ENCODE data around the gene CHCHD3.

Gene CHCHD3

DNA sequence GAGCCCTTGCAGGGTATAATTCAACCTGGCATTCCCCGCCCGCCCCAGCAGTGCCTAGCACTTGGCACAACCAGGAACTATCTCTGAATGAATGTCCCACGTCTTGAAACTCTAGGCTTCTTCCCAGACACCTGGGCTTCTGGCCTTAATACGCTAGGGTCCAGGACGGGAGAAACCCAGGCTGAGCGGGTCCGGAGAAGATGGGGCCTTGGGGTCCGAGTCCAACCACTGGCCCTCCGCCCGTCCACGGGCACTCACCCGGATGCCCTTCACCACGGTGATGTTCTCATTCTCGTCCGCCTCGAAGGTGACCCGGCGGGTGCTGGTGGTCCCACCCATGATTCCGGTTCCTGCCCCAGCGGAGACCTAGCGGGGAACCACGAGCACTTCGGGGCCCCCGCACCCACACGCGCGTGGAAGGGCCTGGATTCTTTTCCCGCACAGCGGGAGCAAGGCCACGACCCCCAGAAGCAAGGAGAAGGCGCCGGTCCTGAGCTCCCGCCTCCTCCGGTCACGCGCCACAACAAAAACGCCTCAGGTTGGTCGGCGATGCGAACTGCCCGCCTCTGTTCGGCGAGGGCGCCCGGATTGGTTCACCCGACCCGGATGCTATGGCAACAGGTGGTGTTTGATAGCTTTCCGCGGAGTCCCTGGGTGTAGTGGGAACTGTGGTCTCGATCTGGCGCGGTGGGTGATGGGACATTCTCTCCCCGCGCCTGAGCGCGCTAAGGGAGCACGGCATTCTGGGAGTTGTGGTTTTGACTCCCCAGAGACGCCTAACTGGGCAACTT is at the start of gene CHCHD3 (continued):
- no peak for TF ChIP-seq REST (tag by site-specific recombination; IDR thresholded peaks at IDR 0.05)
- TF ChIP-seq ZNF24 (tag by site-specific recombination; IDR thresholded peaks at IDR 0.05) = peak; percentile 66
- TF ChIP-seq ZNF549 (tag by site-specific recombination; IDR thresholded peaks at IDR 0.05) = no peak
- TF ChIP-seq ZNF548 (tag by site-specific recombination; IDR thresholded peaks at IDR 0.05) = no peak
- peak; percentile 73; the same call in 1 of the 2 replicates for TF ChIP-seq ZNF610 (tag by site-specific recombination; IDR thresholded peaks at IDR 0.05; ENCODE audit: borderline replicate concordance)
- TF ChIP-seq ZBTB11 (tag by site-specific recombination; conservative IDR thresholded peaks at IDR 0.05; ENCODE audit: low read depth) = peak; percentile 84
- no peak for TF ChIP-seq SALL2 (tag by site-specific recombination; IDR thresholded peaks at IDR 0.05; ENCODE audit: borderline replicate concordance)
- TF ChIP-seq SP3 (tag by site-specific recombination; IDR thresholded peaks at IDR 0.05) = peak; percentile 71
- no peak for TF ChIP-seq ZNF664 (tag by site-specific recombination; IDR thresholded peaks at IDR 0.05)
- TF ChIP-seq ZNF624 (tag by site-specific recombination; IDR thresholded peaks at IDR 0.05) = no peak
- peak; percentile 79 for TF ChIP-seq ZNF843 (tag by site-specific recombination; IDR thresholded peaks at IDR 0.05)
- TF ChIP-seq ZSCAN30 (tag by site-specific recombination; IDR thresholded peaks at IDR 0.05) = peak; percentile 78
- peak; percentile 69; the same call in 1 of the 2 replicates for TF ChIP-seq ZFP69B (tag by site-specific recombination; IDR thresholded peaks at IDR 0.05)
- TF ChIP-seq ZFHX2 (tag by site-specific recombination; conservative IDR thresholded peaks at IDR 0.05) = peak; percentile 20
- TF ChIP-seq ZNF2 (tag by site-specific recombination; IDR thresholded peaks at IDR 0.05) = peak; percentile 82
- no peak for TF ChIP-seq ZNF37A (tag by site-specific recombination; IDR thresholded peaks at IDR 0.05)
- no peak for TF ChIP-seq ZNF555 (tag by site-specific recombination; conservative IDR thresholded peaks at IDR 0.05)
- no peak for TF ChIP-seq ZFP41 (tag by site-specific recombination; IDR thresholded peaks at IDR 0.05; ENCODE audit: borderline replicate concordance)
- TF ChIP-seq ZNF76 (tag by site-specific recombination; IDR thresholded peaks at IDR 0.05; ENCODE audit: borderline replicate concordance, low read depth) = peak; percentile 98
- peak; percentile 39; the same call in 1 of the 2 replicates for TF ChIP-seq ZNF423 (tag by site-specific recombination; IDR thresholded peaks at IDR 0.05)
- TF ChIP-seq ZNF184 (tag by site-specific recombination; IDR thresholded peaks at IDR 0.05) = no peak
- peak; percentile 67; the same call in 1 of the 2 replicates for TF ChIP-seq ZEB2 (tag by site-specific recombination; IDR thresholded peaks at IDR 0.05)
- TF ChIP-seq ZNF571 (tag by site-specific recombination; IDR thresholded peaks at IDR 0.05) = no peak
- TF ChIP-seq, protein P1, sequence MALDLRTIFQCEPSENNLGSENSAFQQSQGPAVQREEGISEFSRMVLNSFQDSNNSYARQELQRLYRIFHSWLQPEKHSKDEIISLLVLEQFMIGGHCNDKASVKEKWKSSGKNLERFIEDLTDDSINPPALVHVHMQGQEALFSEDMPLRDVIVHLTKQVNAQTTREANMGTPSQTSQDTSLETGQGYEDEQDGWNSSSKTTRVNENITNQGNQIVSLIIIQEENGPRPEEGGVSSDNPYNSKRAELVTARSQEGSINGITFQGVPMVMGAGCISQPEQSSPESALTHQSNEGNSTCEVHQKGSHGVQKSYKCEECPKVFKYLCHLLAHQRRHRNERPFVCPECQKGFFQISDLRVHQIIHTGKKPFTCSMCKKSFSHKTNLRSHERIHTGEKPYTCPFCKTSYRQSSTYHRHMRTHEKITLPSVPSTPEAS (tag by site-specific recombination; IDR thresholded peaks at IDR 0.05) = peak; percentile 57
- TF ChIP-seq, protein P2, sequence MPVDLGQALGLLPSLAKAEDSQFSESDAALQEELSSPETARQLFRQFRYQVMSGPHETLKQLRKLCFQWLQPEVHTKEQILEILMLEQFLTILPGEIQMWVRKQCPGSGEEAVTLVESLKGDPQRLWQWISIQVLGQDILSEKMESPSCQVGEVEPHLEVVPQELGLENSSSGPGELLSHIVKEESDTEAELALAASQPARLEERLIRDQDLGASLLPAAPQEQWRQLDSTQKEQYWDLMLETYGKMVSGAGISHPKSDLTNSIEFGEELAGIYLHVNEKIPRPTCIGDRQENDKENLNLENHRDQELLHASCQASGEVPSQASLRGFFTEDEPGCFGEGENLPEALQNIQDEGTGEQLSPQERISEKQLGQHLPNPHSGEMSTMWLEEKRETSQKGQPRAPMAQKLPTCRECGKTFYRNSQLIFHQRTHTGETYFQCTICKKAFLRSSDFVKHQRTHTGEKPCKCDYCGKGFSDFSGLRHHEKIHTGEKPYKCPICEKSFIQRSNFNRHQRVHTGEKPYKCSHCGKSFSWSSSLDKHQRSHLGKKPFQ (tag by site-specific recombination; IDR thresholded peaks at IDR 0.05) = peak; percentile 97
- TF ChIP-seq ZBTB21 (tag by site-specific recombination; IDR thresholded peaks at IDR 0.05) = no peak
- peak; percentile 20; the same call in 1 of the 2 replicates for TF ChIP-seq EGR2 (tag by site-specific recombination; IDR thresholded peaks at IDR 0.05; ENCODE audit: low read depth)
- TF ChIP-seq KLF7 (tag by site-specific recombination; IDR thresholded peaks at IDR 0.05; ENCODE audit: borderline replicate concordance) = peak; percentile 52
- no peak for TF ChIP-seq ZNF324 (tag by site-specific recombination; IDR thresholded peaks at IDR 0.05)
- peak; percentile 68; the same call in 1 of the 2 replicates for TF ChIP-seq BCL11B (tag by site-specific recombination; IDR thresholded peaks at IDR 0.05; ENCODE audit: low read depth)
